H1 (cell line): ENCODE data around the gene GALE. TPM values are rescaled to one million over a fixed set of nuclear protein-coding genes. Genes with fewer than 3 reads are reported as not detected.
A peak's percentile ranks its signal among the peaks of the same experiment; 100 is the strongest.

Experiments
- CTCF ChIA-PET: fragments of 300-600 bp; sonication (Branson Sonifier 250); formaldehyde crosslinking; loops from one replicate; lab custom pipeline; 2021; ENCODE audit not compliant: partially characterized antibody; lab: Charles Lee
- POLR2A ChIA-PET: fragments of 300-600 bp; sonication (Branson Sonifier 250); formaldehyde crosslinking; loops from one replicate; lab custom pipeline; 2021; ENCODE audit warnings: inconsistent platforms; ENCODE audit not compliant: partially characterized antibody; lab: Charles Lee
- DNase-seq, 2 experiments: peaks; one replicate each; pipeline versions ENCODE4 v3.0.0 to v3.0.0-alpha.2; 2010 to 2022; ENCODE audit warnings: low spot score in 2 of 2, low read depth in 1 of 2, mixed read lengths in 1 of 2
- FAIRE-seq: peaks from 2 replicates; lab custom pipeline; 2011; peaks lifted over from hg19 to GRCh38; lab: Jason Lieb, UNC
- H2AFZ ChIP-seq: 2 replicates; pipeline ENCODE4 v1.8.1; 2012; ENCODE audit warnings: low read length, inconsistent platforms
- H2AK5ac ChIP-seq: 2 replicates; pipeline ENCODE4 v1.6.1; 2013; ENCODE audit warnings: low read depth, low read length
- H2BK120ac ChIP-seq: replicated peaks from 2 replicates; pipeline ENCODE3; 2013; ENCODE audit warnings: low read depth, low read length, inconsistent platforms
- H2BK12ac ChIP-seq: 2 replicates; pipeline ENCODE4 v1.6.1; 2013; ENCODE audit warnings: low read depth, low read length
- H2BK15ac ChIP-seq: 2 replicates; pipeline ENCODE4 v1.6.1; 2013; ENCODE audit warnings: low read length
- H2BK20ac ChIP-seq: 2 replicates; pipeline ENCODE4 v1.6.1; 2013; ENCODE audit warnings: low read length
- H2BK5ac ChIP-seq: 2 replicates; pipeline ENCODE4 v1.6.1; 2013; ENCODE audit warnings: low read depth, low read length
- H3K14ac ChIP-seq: 2 replicates; pipeline ENCODE4 v1.6.1; 2013; ENCODE audit warnings: inconsistent platforms; ENCODE audit not compliant: insufficient read length
- H3K18ac ChIP-seq: 2 replicates; pipeline ENCODE4 v1.6.1; 2013; ENCODE audit warnings: low read length; ENCODE audit errors: extremely low read depth
- H3K23ac ChIP-seq: 2 replicates; pipeline ENCODE4 v1.6.1; 2013; ENCODE audit warnings: inconsistent platforms; ENCODE audit not compliant: insufficient read length
- H3K23me2 ChIP-seq: 2 replicates; pipeline ENCODE4 v1.6.1; 2013; ENCODE audit warnings: low read depth, low read length
- H3K27ac ChIP-seq: 2 replicates; pipeline ENCODE4 v1.6.1; 2011; ENCODE audit warnings: low read depth, low read length, inconsistent platforms
- H3K27me3 ChIP-seq, 4 experiments: replicated peaks in 1 of 4; 1 replicate in 1 of 4; 2 replicates in 3 of 4; pipeline versions ENCODE4 v1.6.1 to v1.8.1; 2011 to 2013; ENCODE audit warnings: low read length in 3 of 4, mild to moderate bottlenecking in 3 of 4, inconsistent platforms in 2 of 4, mixed read lengths in 2 of 4, moderate library complexity in 1 of 4; ENCODE audit not compliant: control insufficient read depth in 3 of 4, insufficient read depth in 3 of 4; ENCODE audit errors: extremely low read depth in 1 of 4
- H3K36me3 ChIP-seq, 4 experiments: 2 replicates each; pipeline versions ENCODE4 v1.6.1 to v1.8.1; 2011 to 2013; ENCODE audit warnings: mild to moderate bottlenecking in 4 of 4, low read length in 3 of 4, moderate library complexity in 2 of 4, control low read depth in 1 of 4, inconsistent platforms in 1 of 4; ENCODE audit not compliant: insufficient read depth in 4 of 4, control insufficient read depth in 2 of 4
- H3K4ac ChIP-seq: replicated peaks from 2 replicates; pipeline ENCODE3; 2013; ENCODE audit warnings: low read length, low read depth, mixed read lengths, inconsistent platforms; ENCODE audit not compliant: insufficient read length
- H3K4me1 ChIP-seq, 4 experiments: replicated peaks in 1 of 4; 1 replicate in 1 of 4; 2 replicates in 3 of 4; pipeline versions ENCODE4 v1.6.1 to v1.8.1; 2011 to 2013; ENCODE audit warnings: low read length in 3 of 4, inconsistent platforms in 2 of 4, mixed read lengths in 1 of 4; ENCODE audit not compliant: insufficient read depth in 4 of 4, control insufficient read depth in 3 of 4
- H3K4me2 ChIP-seq, 2 experiments: 2 replicates each; pipeline versions ENCODE4 v1.6.1 to v1.8.1; 2011 to 2013; ENCODE audit warnings: low read depth in 2 of 2, low read length in 2 of 2, control low read depth in 1 of 2, inconsistent platforms in 1 of 2, mild to moderate bottlenecking in 1 of 2; ENCODE audit not compliant: insufficient read depth in 1 of 2
- H3K4me3 ChIP-seq, 4 experiments: fragments of 200-600, 300-600 bp in 1 of 4; sonication (generic), shearing (Covaris generic), sonication (Bioruptor Twin) in 1 of 4; 2 replicates each; pipeline versions ENCODE4 v1.5.1 to v1.8.1; 2011 to 2016; ENCODE audit warnings: low read length in 4 of 4, low read depth in 3 of 4, control low read depth in 2 of 4, inconsistent platforms in 2 of 4, mild to moderate bottlenecking in 2 of 4, mixed read lengths in 1 of 4, moderate library complexity in 1 of 4; ENCODE audit not compliant: insufficient read depth in 2 of 4; ENCODE audit errors: extremely low read depth in 1 of 4
- H3K56ac ChIP-seq: replicated peaks from 2 replicates; pipeline ENCODE3; 2013; ENCODE audit warnings: low read depth, mild to moderate bottlenecking, mixed read lengths, low read length, inconsistent platforms; ENCODE audit not compliant: insufficient read length
- H3K79me1 ChIP-seq: 2 replicates; pipeline ENCODE4 v1.6.1; 2013; ENCODE audit warnings: low read depth, low read length, control low read depth
- H3K79me2 ChIP-seq, 2 experiments: 2 replicates each; pipeline versions ENCODE4 v1.6.1 to v1.8.1; 2012 to 2013; ENCODE audit warnings: low read length in 2 of 2, mild to moderate bottlenecking in 2 of 2, inconsistent platforms in 1 of 2; ENCODE audit not compliant: insufficient read depth in 2 of 2, control insufficient read depth in 1 of 2
- H3K9ac ChIP-seq, 4 experiments: replicated peaks in 1 of 4; 1 replicate in 1 of 4; 2 replicates in 3 of 4; pipeline versions ENCODE4 v1.6.1 to v1.8.1; 2011 to 2013; ENCODE audit warnings: low read depth in 3 of 4, low read length in 3 of 4, control low read depth in 2 of 4, mild to moderate bottlenecking in 2 of 4, moderate library complexity in 2 of 4, inconsistent platforms in 1 of 4; ENCODE audit errors: extremely low read depth in 1 of 4
- H3K9me3 ChIP-seq, 2 experiments: 2 replicates each; pipeline versions ENCODE4 v1.6.1 to v1.8.1; 2012 to 2013; ENCODE audit warnings: mild to moderate bottlenecking in 2 of 2, moderate library complexity in 2 of 2, control low read depth in 1 of 2, inconsistent platforms in 1 of 2, low read depth in 1 of 2, low read length in 1 of 2, mixed read lengths in 1 of 2; ENCODE audit not compliant: insufficient read depth in 2 of 2
- H4K20me1 ChIP-seq, 2 experiments: replicated peaks in 1 of 2; 2 replicates each; pipeline versions ENCODE3 to v1.8.1; 2011 to 2013; ENCODE audit warnings: inconsistent platforms in 2 of 2, low read length in 2 of 2, mild to moderate bottlenecking in 1 of 2; ENCODE audit not compliant: insufficient read depth in 2 of 2, control insufficient read depth in 1 of 2
- H4K5ac ChIP-seq: 2 replicates; pipeline ENCODE4 v1.6.1; 2013; ENCODE audit warnings: low read length, low read depth, mixed read lengths, inconsistent platforms; ENCODE audit not compliant: insufficient read length
- H4K8ac ChIP-seq: 2 replicates; pipeline ENCODE4 v1.8.0; 2013; ENCODE audit warnings: mild to moderate bottlenecking, moderate library complexity, low read length, inconsistent platforms; ENCODE audit not compliant: insufficient read depth; ENCODE audit errors: extremely low read depth
- H4K91ac ChIP-seq: replicated peaks from 2 replicates; pipeline ENCODE3; 2013; ENCODE audit warnings: low read length, mixed read lengths, inconsistent platforms; ENCODE audit not compliant: insufficient read length
- CHD1 ChIP-seq: IDR thresholded peaks from 2 replicates; pipeline ENCODE4 v1.6.1; 2012; ENCODE audit warnings: low read depth, low read length, improper control_type of control experiment
- SIN3A ChIP-seq, 2 experiments: IDR thresholded peaks in 1 of 2; conservative IDR thresholded peaks in 1 of 2; 2 replicates each; pipeline ENCODE4 v1.6.1; 2011 to 2012; ENCODE audit warnings: low read length in 2 of 2, improper control_type of control experiment in 1 of 2, low read depth in 1 of 2, mild to moderate bottlenecking in 1 of 2
- SRF ChIP-seq: IDR thresholded peaks from 2 replicates; pipeline ENCODE4 v1.6.1; 2011; ENCODE audit warnings: mild to moderate bottlenecking, low read depth, low read length, moderate library complexity
- SUZ12 ChIP-seq: fragments of 200-600 bp; sonication (generic); IDR thresholded peaks from 2 replicates; pipeline ENCODE4 v1.6.1; 2012; ENCODE audit warnings: mild to moderate bottlenecking, inconsistent platforms, low read length, moderate library complexity, mixed read lengths
- USF2 ChIP-seq: IDR thresholded peaks from 2 replicates; pipeline ENCODE4 v1.6.1; 2011; ENCODE audit warnings: low read length, improper control_type of control experiment
- WGBS, 2 experiments: shearing (Covaris generic) in 1 of 2; methylation state at CpG; one replicate each; pipeline versions ENCODE4 v1.1.6 to v1.1.7; 2013 to 2015; ENCODE audit warnings: low lambda C conversion rate in 2 of 2, mixed read lengths in 2 of 2, inconsistent platforms in 1 of 2, low coverage in 1 of 2, missing lambda C conversion rate in 1 of 2; ENCODE audit not compliant: insufficient replicate concordance in 2 of 2, insufficient coverage in 1 of 2, insufficient read length in 1 of 2; ENCODE audit errors: extremely low coverage in 1 of 2, missing lambda C conversion rate in 1 of 2; 5-methylcytosine and 5-hydroxymethylcytosine counted together
- long read RNA-seq, 2 experiments: library from RNA in 1 of 2; library from capped mRNA in 1 of 2; stranded (forward); transcript quantifications; one replicate each; pipeline ENCODE4 v2.0.0, GENCODE V29; 2021; ENCODE audit warnings: inconsistent platforms in 1 of 2
- polyA minus RNA-seq, 3 experiments: library from RNA; depleted of rRNA, polyadenylated mRNA; stranded (reverse); fragments of >200 nt; gene quantifications; 1 replicate in 2 of 3; 2 replicates in 1 of 3; pipeline ENCODE4 v1.2.3, GENCODE V29; 2011
- polyA plus RNA-seq, 7 experiments: library from polyadenylated mRNA; depleted of rRNA in 3 of 7; stranded (reverse) in 5 of 7; unstranded in 2 of 7; fragments of >200 nt in 5 of 7; fragments of 200-250 nt in 2 of 7; gene quantifications; 1 replicate in 5 of 7; 2 replicates in 1 of 7; 4 replicates in 1 of 7; pipeline versions ENCODE4 v1.2.1 to v1.2.3, GENCODE V29; 2011 to 2013; ENCODE audit warnings: missing spikeins in 2 of 7, mixed read lengths in 2 of 7
- total RNA-seq: library from RNA; stranded (reverse); fragmentation: NEBNext Ultra II Directional; extraction: Animal tissue kit (Norgen Biotek cat#: 25700); gene quantifications from 2 replicates; pipeline ENCODE4 v1.2.1, GENCODE V29; 2021

GALE gene
- total RNA-seq (26.0 and 29.9 TPM in 2 replicates), polyA plus RNA-seq (2011; rRNA removed) (33.9 and 36.1 TPM in 2 replicates), polyA minus RNA-seq (2011; rRNA and poly(A)+ RNA removed) (12.4 and 16.0 TPM in 2 replicates)
- polyA plus RNA-seq (2011; cell fraction: cytosol; rRNA removed) = 44.1 TPM
- 49.2 TPM for polyA plus RNA-seq (2011; cell fraction: nucleus; rRNA removed)
- 19.7 to 30.9 TPM (median 30.0 TPM) in 4 replicates for polyA plus RNA-seq (2012, experiment 1 of 2)
- polyA plus RNA-seq (2012, experiment 2 of 2) = 31.2 TPM
- 34.2 TPM for polyA plus RNA-seq (2013, experiment 1 of 2)
- 33.2 TPM for polyA plus RNA-seq (2013, experiment 2 of 2)
- 6.8 TPM for polyA minus RNA-seq (2011; cell fraction: cytosol; rRNA and poly(A)+ RNA removed)
- 15.4 TPM for polyA minus RNA-seq (2011; cell fraction: nucleus; rRNA and poly(A)+ RNA removed)
- long read RNA-seq, experiment 1, partial matches to known transcripts = 13 of 29 reads
- long read RNA-seq, experiment 1, other reads (novel, unspliced or antisense) = 16 of 29 reads
- long read RNA-seq, experiment 2, transcript GALE-216 (12 exons, 1,566 nt) = major isoform, 39 of 55 reads
- long read RNA-seq, experiment 2, partial matches to known transcripts = 3 of 55 reads
- long read RNA-seq, experiment 2, other reads (novel, unspliced or antisense) = 12 of 55 reads

- Histone ChIP-seq H3K18ac (peak within 1 kb of the TSS; percentile 53), H2BK15ac (0 out of 2 replicates have a peak within 1 kb of the TSS, but pooled peaks have one; percentile 72), H3K9ac (peak within 1 kb of the TSS; percentile 33 to 82 (median 45)), H3K4me1 (peaks cover 0 to 12% (median 9%) of the 10 kb centered on the region in 4 experiments; a peak in 5 of 7 replicates), H3K4me2 (peak within 1 kb of the TSS; percentile 89 to 95), H2AK5ac (no peak within 1 kb of the TSS), H3K23ac (no peak within 1 kb of the TSS), H3K27me3 (no peaks in the 10 kb centered on the region; a peak in 1 of 7 replicates), H3K23me2 (peaks cover 16% of the 10 kb centered on the region), H3K79me2 (no peaks in the 10 kb centered on the region), H2BK20ac (no peak within 1 kb of the TSS), H4K20me1 (peaks cover 2 to 6% of the 10 kb centered on the region in 2 experiments), H3K79me1 (no peaks in the 10 kb centered on the region), H3K36me3 (peaks cover 6 to 18% (median 14%) of the 10 kb centered on the region in 4 experiments; a peak in 5 of 8 replicates), H2BK5ac (peak within 1 kb of the TSS; percentile 79; the same call in 1 of the 2 replicates), H2BK120ac (peak within 1 kb of the TSS; percentile 69), H3K4me3 (peak within 1 kb of the TSS; percentile 57 to 81 (median 70)), H4K8ac (peak within 1 kb of the TSS; percentile 28), H4K91ac (peak within 1 kb of the TSS; percentile 79), H3K56ac (peak within 1 kb of the TSS; percentile 52), H3K4ac (no peak within 1 kb of the TSS), H3K9me3 (no peaks in the 10 kb centered on the region), H3K27ac (no peak within 1 kb of the TSS), H2BK12ac (peak within 1 kb of the TSS; percentile 53; the same call in 1 of the 2 replicates), H3K14ac (no peak within 1 kb of the TSS), H2AFZ (no peak within 1 kb of the TSS), H4K5ac (peak within 1 kb of the TSS; percentile 21)
- WGBS, 2 experiments = 2% methylated on average over 44 of the region's 82 CpGs; no CpG with 5 or more reads in 1 of the 2 experiments
- peak in 1 of 2 experiments; percentile 84 for DNase-seq
- CTCF ChIA-PET = interaction anchor here (0.6 to 5.3 kb wide), 13 partner anchors 10 to 143 kb away, joined by 3 to 66 read pairs (median 6); partner anchors contain the start of gene PITHD1
- no peak for FAIRE-seq
- POLR2A ChIA-PET = interaction anchor here (0.6 to 16.2 kb wide), 13 partner anchors 10 to 159 kb away, joined by 3 to 192 read pairs (median 4); partner anchors contain the start of genes HMGCL, LYPLA2, PITHD1 and PNRC2
- TF ChIP-seq SIN3A (conservative IDR thresholded peaks at IDR 0.05 in 1 of 2, IDR thresholded peaks at IDR 0.05 in 1 of 2; ENCODE audit: low read depth in 1 of 2, low read length in 2 of 2) = peak in 1 of 2 experiments; percentile 60; a peak in 1 of 4 replicates
- no peak for TF ChIP-seq USF2
- TF ChIP-seq CHD1 = no peak
- TF ChIP-seq SRF = no peak
- no peak for TF ChIP-seq SUZ12
These were observed at the start of gene GALE for GRCh38 chr1:23800400-23801337. TSS of gene GALE (minus strand) at chr1:23800754. CDS start at chr1:23799007, 1,747 bp downstream.
